ENCODE data around the gene IGF2BP2. TPM values are rescaled to one million over a fixed set of nuclear protein-coding genes. Genes with fewer than 3 reads are reported as not detected.
"Not testable (repeated sequence)": the region's sequence is repeated elsewhere in the genome, so short reads cannot be mapped to it uniquely, and the experiment has no call there.

Gene IGF2BP2
- total and polyA plus RNA-seq, 2 donors (not counting 1 experiment from before 2014, with no cell fraction given): 0.01 TPM; not detected in 1

DNA sequence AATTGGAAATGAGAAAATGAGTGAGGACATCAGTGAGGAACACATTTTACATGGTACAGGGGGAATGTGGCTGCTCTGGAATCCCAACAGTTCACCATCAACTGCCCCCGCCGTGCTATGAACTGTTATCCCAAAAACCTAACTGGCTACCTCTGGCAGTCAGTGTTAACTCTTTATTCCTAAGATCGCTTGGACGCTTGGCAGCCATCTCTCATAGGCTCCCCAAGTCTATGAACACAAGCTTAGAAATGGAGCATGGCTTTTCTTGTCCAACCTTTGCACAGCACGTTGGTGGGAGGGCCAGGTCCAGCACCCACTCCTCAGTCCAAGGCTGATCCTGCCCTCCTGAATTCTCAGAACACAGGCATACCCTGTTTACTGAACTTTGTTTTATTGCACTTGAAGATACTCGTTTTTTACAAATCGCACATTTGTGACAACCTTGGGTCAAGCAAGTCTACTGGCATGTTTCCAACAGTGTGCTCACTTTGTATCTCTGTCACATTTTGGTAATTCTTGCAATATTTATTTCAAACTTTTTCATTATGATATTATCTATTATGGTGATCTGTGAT lies 185.1 kb downstream of the IGF2BP2 start:
- H3K9me3 ChIP-seq (ENCODE audit: control extremely low read depth in 1 of 3, control insufficient read depth in 2 of 3, insufficient read depth in 1 of 3, low read length in 2 of 3): no peaks in the 10 kb centered on the region
- Mint-ChIP-seq H3K27ac (no peak overlapping the region), H3K4me3 (no peak overlapping the region), H3K27me3 (no peaks in the 10 kb centered on the region), H3K4me1 (no peaks in the 10 kb centered on the region), H3K9me3 (ENCODE audit: insufficient read depth) (no peaks in the 10 kb centered on the region)
- no peak overlapping the region for H3K9ac ChIP-seq (ENCODE audit: low read length)
- no peak overlapping the region for H2AFZ ChIP-seq (ENCODE audit: insufficient read depth, low read depth, low read length, poor library complexity, severe bottlenecking)
- POLR2A ChIA-PET: no interaction called here
- intact Hi-C loops (cut with micrococcal nuclease): no loop called here
- no peak overlapping the region for H3K27ac ChIP-seq (ENCODE audit: low read length in 2 of 2)
- ATAC-seq (ENCODE audit: low read depth) (no peak), DNase-seq (no peak)
- H3K36me3 ChIP-seq (replicated peaks in 1 of 2; ENCODE audit: control extremely low read depth in 1 of 2, control insufficient read depth in 1 of 2, extremely low read depth in 1 of 2, insufficient read depth in 2 of 2, low read length in 1 of 2): no peaks in the 10 kb centered on the region
- no peaks in the 10 kb centered on the region for H3K79me2 ChIP-seq (ENCODE audit: control insufficient read depth, insufficient read depth, low read length)
- no peaks in the 10 kb centered on the region for H4K20me1 ChIP-seq (ENCODE audit: control insufficient read depth, insufficient read depth, low read length, poor library complexity, severe bottlenecking)
- no peaks in the 10 kb centered on the region for H3K4me1 ChIP-seq (ENCODE audit: control insufficient read depth in 2 of 2, insufficient read depth in 2 of 2, low read length in 2 of 2)
- WGBS (ENCODE audit: insufficient coverage): 89% methylated on average over 7 of the region's 7 CpGs
- H3K4me3 ChIP-seq (ENCODE audit: control extremely low read depth in 1 of 5, extremely low read depth in 1 of 5, insufficient read depth in 1 of 5, low read depth in 2 of 5, low read length in 4 of 5): no peak overlapping the region
- no peak overlapping the region for H3K4me2 ChIP-seq (replicated peaks; ENCODE audit: low read depth, low read length, poor library complexity, severe bottlenecking)
- no peaks in the 10 kb centered on the region for H3K27me3 ChIP-seq (replicated peaks in 1 of 4; ENCODE audit: control extremely low read depth in 1 of 4, control insufficient read depth in 3 of 4, insufficient read depth in 4 of 4, low read length in 3 of 4)
- CTCF ChIA-PET: interaction anchor here (0.6 to 1.0 kb wide), 2 partner anchors 9 to 13 kb away, joined by 3 read pairs; no protein-coding TSS in a partner anchor
- TF ChIP-seq, protein P1, sequence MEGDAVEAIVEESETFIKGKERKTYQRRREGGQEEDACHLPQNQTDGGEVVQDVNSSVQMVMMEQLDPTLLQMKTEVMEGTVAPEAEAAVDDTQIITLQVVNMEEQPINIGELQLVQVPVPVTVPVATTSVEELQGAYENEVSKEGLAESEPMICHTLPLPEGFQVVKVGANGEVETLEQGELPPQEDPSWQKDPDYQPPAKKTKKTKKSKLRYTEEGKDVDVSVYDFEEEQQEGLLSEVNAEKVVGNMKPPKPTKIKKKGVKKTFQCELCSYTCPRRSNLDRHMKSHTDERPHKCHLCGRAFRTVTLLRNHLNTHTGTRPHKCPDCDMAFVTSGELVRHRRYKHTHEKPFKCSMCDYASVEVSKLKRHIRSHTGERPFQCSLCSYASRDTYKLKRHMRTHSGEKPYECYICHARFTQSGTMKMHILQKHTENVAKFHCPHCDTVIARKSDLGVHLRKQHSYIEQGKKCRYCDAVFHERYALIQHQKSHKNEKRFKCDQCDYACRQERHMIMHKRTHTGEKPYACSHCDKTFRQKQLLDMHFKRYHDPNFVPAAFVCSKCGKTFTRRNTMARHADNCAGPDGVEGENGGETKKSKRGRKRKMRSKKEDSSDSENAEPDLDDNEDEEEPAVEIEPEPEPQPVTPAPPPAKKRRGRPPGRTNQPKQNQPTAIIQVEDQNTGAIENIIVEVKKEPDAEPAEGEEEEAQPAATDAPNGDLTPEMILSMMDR (IDR thresholded peaks at IDR 0.05): no peak
- no peak for TF ChIP-seq EZH2 (IDR thresholded peaks at IDR 0.05; ENCODE audit: borderline replicate concordance, insufficient read depth, low read depth, low read length, poor library complexity, severe bottlenecking)

DNA sequence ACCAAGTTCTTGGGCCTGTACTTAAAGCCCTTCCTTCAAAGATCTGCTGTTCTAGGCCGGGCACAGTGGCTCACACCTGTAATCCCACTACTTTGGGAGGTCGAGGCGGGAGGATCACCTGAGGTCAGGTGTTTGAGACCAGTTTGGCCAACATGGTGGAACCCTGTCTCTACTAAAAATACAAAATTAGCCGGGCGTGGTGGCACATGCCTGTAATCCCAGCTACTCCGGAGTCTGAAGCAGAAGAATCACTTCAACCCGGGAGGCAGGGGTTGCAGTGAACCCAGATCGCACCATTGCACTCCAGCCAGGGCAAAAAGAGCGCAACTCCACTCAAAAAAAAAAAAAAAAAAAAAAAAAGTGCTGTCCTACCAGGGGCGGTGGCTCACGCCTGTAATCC lies 186.2 kb downstream of the IGF2BP2 start:
- H4K20me1 ChIP-seq (ENCODE audit: control insufficient read depth, insufficient read depth, low read length, poor library complexity, severe bottlenecking); H3K9me3 Mint-ChIP-seq (ENCODE audit: insufficient read depth); ATAC-seq (ENCODE audit: low read depth); H3K9ac ChIP-seq (ENCODE audit: low read length); H2AFZ ChIP-seq (ENCODE audit: insufficient read depth, low read depth, low read length, poor library complexity, severe bottlenecking); H3K4me1 Mint-ChIP-seq; intact Hi-C loops (cut with micrococcal nuclease); H3K4me1 ChIP-seq (ENCODE audit: control insufficient read depth in 2 of 2, insufficient read depth in 2 of 2, low read length in 2 of 2); H3K4me3 Mint-ChIP-seq; H3K27me3 ChIP-seq (replicated peaks in 1 of 4; ENCODE audit: control extremely low read depth in 1 of 4, control insufficient read depth in 3 of 4, insufficient read depth in 4 of 4, low read length in 3 of 4); H3K27me3 Mint-ChIP-seq; H3K36me3 ChIP-seq (replicated peaks in 1 of 2; ENCODE audit: control extremely low read depth in 1 of 2, control insufficient read depth in 1 of 2, extremely low read depth in 1 of 2, insufficient read depth in 2 of 2, low read length in 1 of 2); H3K27ac Mint-ChIP-seq; POLR2A ChIA-PET; H3K79me2 ChIP-seq (ENCODE audit: control insufficient read depth, insufficient read depth, low read length); H3K4me2 ChIP-seq (replicated peaks; ENCODE audit: low read depth, low read length, poor library complexity, severe bottlenecking); H3K27ac ChIP-seq (ENCODE audit: low read length in 2 of 2); DNase-seq; H3K4me3 ChIP-seq (ENCODE audit: control extremely low read depth in 1 of 5, extremely low read depth in 1 of 5, insufficient read depth in 1 of 5, low read depth in 2 of 5, low read length in 4 of 5); H3K9me3 ChIP-seq (ENCODE audit: control extremely low read depth in 1 of 3, control insufficient read depth in 2 of 3, insufficient read depth in 1 of 3, low read length in 2 of 3): not testable (repeated sequence)
- 97% methylated on average over 9 of the region's 11 CpGs for WGBS (ENCODE audit: insufficient coverage)
- CTCF ChIA-PET: interaction anchor here (1.0 kb wide), 1 partner anchor 14 kb away, joined by 3 read pairs; no protein-coding TSS in a partner anchor
